Keratinocyte (primary cell): Measurements from ENCODE around the gene C7orf57. TPM values are rescaled to one million over a fixed set of nuclear protein-coding genes. Genes with fewer than 3 reads are reported as not detected.
"Not testable (repeated sequence)": the region's sequence is repeated elsewhere in the genome, so short reads cannot be mapped to it uniquely, and the experiment has no call there.

ENCODE experiments used
- DNase-seq: peaks from one replicate; pipeline ENCODE4 v3.0.0-alpha.2; 2011; ENCODE audit warnings: low read depth, missing footprints, low spot score
- FAIRE-seq: peaks from 2 replicates; lab custom pipeline; 2011; peaks lifted over from hg19 to GRCh38; lab: Jason Lieb, UNC
- H2AFZ ChIP-seq: 2 replicates; pipeline ENCODE4 v1.6.0; 2012; ENCODE audit warnings: low read length, control low read depth, inconsistent platforms; ENCODE audit not compliant: control insufficient read depth
- H3K27ac ChIP-seq: 2 replicates; pipeline ENCODE4 v1.5.1; 2011; ENCODE audit warnings: low read length; ENCODE audit not compliant: control insufficient read depth, insufficient read depth
- H3K27me3 ChIP-seq: 3 replicates; pipeline ENCODE4 v1.6.0; 2011; ENCODE audit warnings: low read length; ENCODE audit not compliant: control insufficient read depth, insufficient read depth; ENCODE audit errors: extremely low read depth
- H3K36me3 ChIP-seq, 2 experiments: 2 replicates in 1 of 2; 3 replicates in 1 of 2; pipeline ENCODE4 v1.5.1; 2011; ENCODE audit warnings: low read length in 2 of 2, mild to moderate bottlenecking in 1 of 2; ENCODE audit not compliant: control insufficient read depth in 2 of 2, insufficient read depth in 2 of 2; ENCODE audit errors: extremely low read depth in 1 of 2
- H3K4me1 ChIP-seq: 3 replicates; pipeline ENCODE4 v1.5.1; 2011; ENCODE audit warnings: low read length; ENCODE audit not compliant: control insufficient read depth, insufficient read depth; ENCODE audit errors: extremely low read depth
- H3K4me2 ChIP-seq: 3 replicates; pipeline ENCODE4 v1.6.0; 2011; ENCODE audit warnings: low read depth, low read length; ENCODE audit not compliant: control insufficient read depth, insufficient read depth; ENCODE audit errors: extremely low read depth
- H3K4me3 ChIP-seq, 3 experiments: fragments of 200-600 bp in 1 of 3; sonication (generic) in 1 of 3; 2 replicates in 2 of 3; 3 replicates in 1 of 3; pipeline ENCODE4 v1.5.1; 2011 to 2016; ENCODE audit warnings: low read length in 3 of 3, mild to moderate bottlenecking in 3 of 3, control low read depth in 2 of 3, inconsistent platforms in 1 of 3, low read depth in 1 of 3, mixed read lengths in 1 of 3, mixed run types in 1 of 3, moderate library complexity in 1 of 3; ENCODE audit not compliant: control insufficient read depth in 2 of 3, insufficient read depth in 2 of 3; ENCODE audit errors: extremely low read depth in 1 of 3
- H3K79me2 ChIP-seq: 2 replicates; pipeline ENCODE4 v1.6.0; 2012; ENCODE audit warnings: low read length; ENCODE audit not compliant: control insufficient read depth, insufficient read depth
- H3K9ac ChIP-seq: 3 replicates; pipeline ENCODE4 v1.6.0; 2011; ENCODE audit warnings: low read length; ENCODE audit not compliant: control insufficient read depth, insufficient read depth; ENCODE audit errors: extremely low read depth
- H3K9me1 ChIP-seq: 3 replicates; pipeline ENCODE4 v1.6.0; 2011; ENCODE audit warnings: low read length; ENCODE audit not compliant: control insufficient read depth, insufficient read depth; ENCODE audit errors: extremely low read depth
- H3K9me3 ChIP-seq: 2 replicates; pipeline ENCODE4 v1.5.1; 2012; ENCODE audit warnings: low read depth, low read length; ENCODE audit not compliant: control insufficient read depth
- H4K20me1 ChIP-seq: 3 replicates; pipeline ENCODE4 v1.6.0; 2011; ENCODE audit warnings: low read length; ENCODE audit not compliant: control insufficient read depth, insufficient read depth; ENCODE audit errors: extremely low read depth
- CTCF ChIP-seq, 3 experiments: IDR thresholded peaks in 1 of 3; conservative IDR thresholded peaks in 1 of 3; optimal IDR thresholded peaks in 1 of 3; 2 replicates in 2 of 3; 3 replicates in 1 of 3; pipeline versions ENCODE3 to v1.5.1; 2011; ENCODE audit warnings: low read length in 3 of 3, mild to moderate bottlenecking in 3 of 3, moderate library complexity in 2 of 3, control low read depth in 1 of 3, inconsistent platforms in 1 of 3; ENCODE audit not compliant: insufficient read depth in 2 of 3; ENCODE audit errors: extremely low read depth in 1 of 3
- EZH2 ChIP-seq: IDR thresholded peaks from one replicate; pipeline ENCODE4 v1.6.1; 2012; ENCODE audit warnings: inconsistent platforms, mild to moderate bottlenecking, low read length, moderate library complexity
- dilution Hi-C: fragments of 300-500 bp; cut with MboI; formaldehyde crosslinking; loops from one replicate; pipeline ENCODE4 v1.7.0; 2020; ENCODE audit warnings: low sequenced_read_pairs; ENCODE audit not compliant: extremely low pct_ligation_motif_present
- polyA plus RNA-seq, 5 experiments: library from polyadenylated mRNA; depleted of rRNA in 3 of 5; stranded (reverse) in 3 of 5; stranded (forward) in 1 of 5; unstranded in 1 of 5; fragments of >200 nt; gene quantifications; 1 replicate in 1 of 5; 2 replicates in 3 of 5; 3 replicates in 1 of 5; pipeline versions ENCODE4 v1.2.1 to v1.2.3, GENCODE V29; 2011 to 2012; ENCODE audit warnings: missing spikeins in 2 of 5, low read depth in 1 of 5, low replicate concordance in 1 of 5

Gene C7orf57
- polyA plus RNA-seq, 1 donor (not counting 4 experiments of a cell fraction or from before 2014, with no cell fraction given) = 0.60 TPM

- Histone ChIP-seq H3K4me1 (peaks cover 37% of the 10 kb centered on the region), H4K20me1 (no peaks in the 10 kb centered on the region), H3K9me3 (no peaks in the 10 kb centered on the region), H3K9ac (no peak overlapping the region), H3K4me3 (no peak overlapping the region), H2AFZ (no peak overlapping the region), H3K36me3 (no peaks in the 10 kb centered on the region), H3K27ac (no peak overlapping the region), H3K79me2 (no peaks in the 10 kb centered on the region), H3K4me2 (no peak overlapping the region), H3K27me3 (no peaks in the 10 kb centered on the region), H3K9me1 (no peaks in the 10 kb centered on the region)
- TF ChIP-seq CTCF (optimal IDR thresholded peaks at IDR 0.05 in 1 of 3, IDR thresholded peaks at IDR 0.05 in 1 of 3, conservative IDR thresholded peaks at IDR 0.05 in 1 of 3; ENCODE audit: extremely low read depth in 1 of 3, insufficient read depth in 2 of 3, low read length in 3 of 3) = no peak
- TF ChIP-seq EZH2 = no peak
- dilution Hi-C loops = no loop called here
- DNase-seq (no peak), FAIRE-seq (no peak)
Measured at GRCh38 chr7:48078470-48078869, 43.1 kb downstream of the C7orf57 start.

- H3K9me3 ChIP-seq, H3K27me3 ChIP-seq, H3K36me3 ChIP-seq, H3K4me3 ChIP-seq, DNase-seq, H3K79me2 ChIP-seq, dilution Hi-C loops, H4K20me1 ChIP-seq, H3K9me1 ChIP-seq: not testable (repeated sequence)
- peaks cover 62% of the 10 kb centered on the region for H3K4me1 ChIP-seq
- H2AFZ ChIP-seq = peak overlapping the region; percentile 53
- peak overlapping the region; percentile 91 for H3K27ac ChIP-seq
- H3K9ac ChIP-seq = peak overlapping the region; percentile 57
- peak; percentile 85 for FAIRE-seq
- H3K4me2 ChIP-seq = peak overlapping the region; percentile 73
Measured at GRCh38 chr7:48082378-48082777, 47.0 kb downstream of the C7orf57 start.
